ENCODE data around the gene MLLT3.

Gene MLLT3

GRCh38 chr9:20512636-20513035, 109.7 kb downstream of the MLLT3 start:
- no peak for DNase-seq (ENCODE audit: low read depth in 3 of 3)

- DNase-seq (ENCODE audit: low read depth in 3 of 3) = no peak
Measured at GRCh38 chr9:20512106-20512505, 110.2 kb downstream of the MLLT3 start.

- no peak for DNase-seq (ENCODE audit: low read depth in 3 of 3)
Measured at GRCh38 chr9:20511686-20512085, 110.6 kb downstream of the MLLT3 start.

- DNase-seq (ENCODE audit: low read depth in 3 of 3) = no peak
Measured at GRCh38 chr9:20509466-20509865, 112.8 kb downstream of the MLLT3 start.

GRCh38 chr9:20508242-20508641, 114.1 kb downstream of the MLLT3 start:
- no peak for DNase-seq (ENCODE audit: low read depth in 3 of 3)

- DNase-seq (ENCODE audit: low read depth in 3 of 3) = no peak
Measured at GRCh38 chr9:20507431-20507830, 114.9 kb downstream of the MLLT3 start.

- DNase-seq (ENCODE audit: low read depth in 3 of 3) = no peak
Measured at GRCh38 chr9:20506099-20506900, 116.0 kb downstream of the MLLT3 start.

GRCh38 chr9:20505574-20505973, 116.7 kb downstream of the MLLT3 start:
- DNase-seq (ENCODE audit: low read depth in 3 of 3) = no peak

- DNase-seq (ENCODE audit: low read depth in 3 of 3) = no peak
Measured at GRCh38 chr9:20504930-20505329, 117.4 kb downstream of the MLLT3 start.

GRCh38 chr9:20500101-20500500, 122.2 kb downstream of the MLLT3 start:
- no peak for DNase-seq (ENCODE audit: low read depth in 3 of 3)

- DNase-seq (ENCODE audit: low read depth in 3 of 3) = no peak
Measured at GRCh38 chr9:20499013-20499412, 123.3 kb downstream of the MLLT3 start.

- DNase-seq (ENCODE audit: low read depth in 3 of 3) = no peak
Measured at GRCh38 chr9:20496328-20496727, 126.0 kb downstream of the MLLT3 start.

GRCh38 chr9:20495098-20495497, 127.2 kb downstream of the MLLT3 start:
- no peak for DNase-seq (ENCODE audit: low read depth in 3 of 3)

- no peak for DNase-seq (ENCODE audit: low read depth in 3 of 3)
Measured at GRCh38 chr9:20494035-20494434, 128.3 kb downstream of the MLLT3 start.

- no peak for DNase-seq (ENCODE audit: low read depth in 3 of 3)
Measured at GRCh38 chr9:20492772-20493171, 129.5 kb downstream of the MLLT3 start.

GRCh38 chr9:20491612-20492011, 130.7 kb downstream of the MLLT3 start:
- DNase-seq (ENCODE audit: low read depth in 3 of 3) = no peak

- DNase-seq (ENCODE audit: low read depth in 3 of 3) = no peak
Measured at GRCh38 chr9:20490246-20490834, 132.0 kb downstream of the MLLT3 start.

- no peak for DNase-seq (ENCODE audit: low read depth in 3 of 3)
Measured at GRCh38 chr9:20488691-20489090, 133.6 kb downstream of the MLLT3 start.

- DNase-seq (ENCODE audit: low read depth in 3 of 3) = no peak
Measured at GRCh38 chr9:20486552-20486951, 135.7 kb downstream of the MLLT3 start.

GRCh38 chr9:20481437-20481836, 140.9 kb downstream of the MLLT3 start:
- no peak for DNase-seq (ENCODE audit: low read depth in 3 of 3)

- DNase-seq (ENCODE audit: low read depth in 3 of 3) = no peak
Measured at GRCh38 chr9:20480249-20480648, 142.1 kb downstream of the MLLT3 start.

- DNase-seq (ENCODE audit: low read depth in 3 of 3) = no peak
Measured at GRCh38 chr9:20479419-20480155, 142.7 kb downstream of the MLLT3 start.

- no peak for DNase-seq (ENCODE audit: low read depth in 3 of 3)
Measured at GRCh38 chr9:20478786-20479185, 143.5 kb downstream of the MLLT3 start.
